Endodermal cell (in vitro differentiated cells): ENCODE data around the gene SCLY. TPM values are rescaled to one million over a fixed set of nuclear protein-coding genes. Genes with fewer than 3 reads are reported as not detected.
A peak's percentile ranks its signal among the peaks of the same experiment; 100 is the strongest.

Experiments
- DNase-seq: peaks from one replicate; pipeline ENCODE4 v3.0.0-alpha.2; 2017
- H3K27ac ChIP-seq: 2 replicates; pipeline ENCODE4 v1.5.1; 2013; ENCODE audit warnings: mild to moderate bottlenecking, low read depth, low read length, moderate library complexity
- H3K27me3 ChIP-seq: 2 replicates; pipeline ENCODE4 v1.6.1; 2013; ENCODE audit warnings: mild to moderate bottlenecking, low read length, moderate library complexity; ENCODE audit not compliant: insufficient read depth, control insufficient read depth, poor library complexity, severe bottlenecking
- H3K36me3 ChIP-seq: 2 replicates; pipeline ENCODE4 v1.7.0; 2013; ENCODE audit warnings: mild to moderate bottlenecking, low read length, moderate library complexity; ENCODE audit not compliant: control insufficient read depth, insufficient read depth
- H3K4me1 ChIP-seq: one replicate; pipeline ENCODE4 v1.7.0; 2013; ENCODE audit warnings: low read length; ENCODE audit not compliant: control insufficient read depth, insufficient read depth
- H3K4me3 ChIP-seq: 2 replicates; pipeline ENCODE4 v1.5.1; 2013; ENCODE audit warnings: mild to moderate bottlenecking, low read length, moderate library complexity
- H3K9ac ChIP-seq: 2 replicates; pipeline ENCODE4 v1.6.1; 2013; ENCODE audit warnings: mild to moderate bottlenecking, low read length, moderate library complexity; ENCODE audit not compliant: poor library complexity, severe bottlenecking; ENCODE audit errors: extremely low read depth
- H3K9me3 ChIP-seq: 2 replicates; pipeline ENCODE4 v1.6.1; 2013; ENCODE audit warnings: mild to moderate bottlenecking, low read length, moderate library complexity; ENCODE audit not compliant: control insufficient read depth
- H3K27ac Mint-ChIP-seq: 2 replicates; pipeline ENCODE4 v1.8.0; 2020; ENCODE audit warnings: mixed read lengths
- H3K27me3 Mint-ChIP-seq: 2 replicates; pipeline ENCODE4 v1.8.0; 2021; ENCODE audit warnings: mild to moderate bottlenecking, mixed read lengths; ENCODE audit not compliant: insufficient read depth
- H3K36me3 Mint-ChIP-seq: 2 replicates; pipeline ENCODE4 v1.8.0; 2020; ENCODE audit warnings: low read depth, mixed read lengths
- H3K4me1 Mint-ChIP-seq: 2 replicates; pipeline ENCODE4 v1.8.0; 2020; ENCODE audit warnings: mixed read lengths
- H3K4me3 Mint-ChIP-seq: 2 replicates; pipeline ENCODE4 v1.8.0; 2020; ENCODE audit warnings: mild to moderate bottlenecking, moderate library complexity, mixed read lengths
- H3K9me3 Mint-ChIP-seq: 2 replicates; pipeline ENCODE4 v1.8.0; 2020; ENCODE audit warnings: mild to moderate bottlenecking, mixed read lengths
- WGBS, 2 experiments: methylation state at CpG; one replicate each; pipeline versions ENCODE4 v1.1.5 to v1.1.7; 2013; ENCODE audit warnings: missing lambda C conversion rate in 2 of 2, mixed read lengths in 1 of 2; ENCODE audit not compliant: insufficient coverage in 1 of 2, insufficient read length in 1 of 2; 5-methylcytosine and 5-hydroxymethylcytosine counted together
- long read RNA-seq, 4 experiments: library from polyadenylated mRNA in 2 of 4; library from RNA in 1 of 4; library from capped mRNA in 1 of 4; stranded (forward) in 3 of 4; unstranded in 1 of 4; transcript quantifications; one replicate each; pipeline ENCODE4 v2.0.0, GENCODE V29; 2020 to 2021; ENCODE audit warnings: inconsistent platforms in 1 of 4
- polyA plus RNA-seq, 2 experiments: library from polyadenylated mRNA; stranded (reverse); fragments of 50-300 nt; gene quantifications; one replicate each; pipeline ENCODE4 v1.2.3, GENCODE V29; 2013
- total RNA-seq, 2 donors: library from RNA; stranded (reverse); fragmentation: NEBNext Ultra II Directional in 1 of 2; extraction: Animal tissue kit (Norgen Biotek cat#: 25700) in 1 of 2; gene quantifications; 2 replicates in 1 of 2; 3 replicates in 1 of 2; pipeline ENCODE4 v1.2.1, GENCODE V29; 2021
- TF ChIP-seq, protein P1 (sequence below): fragments of 200-600 bp; sonication (generic); conservative IDR thresholded peaks from 2 replicates; pipeline ENCODE4 v1.5.0; 2021; ENCODE audit warnings: antibody characterized with exemption, mild to moderate bottlenecking

The SCLY gene, protein sequence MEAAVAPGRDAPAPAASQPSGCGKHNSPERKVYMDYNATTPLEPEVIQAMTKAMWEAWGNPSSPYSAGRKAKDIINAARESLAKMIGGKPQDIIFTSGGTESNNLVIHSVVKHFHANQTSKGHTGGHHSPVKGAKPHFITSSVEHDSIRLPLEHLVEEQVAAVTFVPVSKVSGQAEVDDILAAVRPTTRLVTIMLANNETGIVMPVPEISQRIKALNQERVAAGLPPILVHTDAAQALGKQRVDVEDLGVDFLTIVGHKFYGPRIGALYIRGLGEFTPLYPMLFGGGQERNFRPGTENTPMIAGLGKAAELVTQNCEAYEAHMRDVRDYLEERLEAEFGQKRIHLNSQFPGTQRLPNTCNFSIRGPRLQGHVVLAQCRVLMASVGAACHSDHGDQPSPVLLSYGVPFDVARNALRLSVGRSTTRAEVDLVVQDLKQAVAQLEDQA
- 10 to 100 TPM; 39.0 to 45.0 TPM for total RNA-seq
- polyA plus RNA-seq (2013, experiment 1 of 2), result 26.0 TPM
- 23.0 TPM for polyA plus RNA-seq (2013, experiment 2 of 2)
- long read RNA-seq, experiment 1, partial matches to known transcripts, result 3 of 11 reads
- long read RNA-seq, experiment 1, other reads (novel, unspliced or antisense), result 6 of 11 reads
- long read RNA-seq, experiment 2, transcript SCLY-202 (8 exons, 1,774 nt), result minor isoform, 5 of 41 reads
- long read RNA-seq, experiment 2, transcript SCLY-201 (12 exons, 2,562 nt), result major isoform, 15 of 41 reads
- long read RNA-seq, experiment 2, partial matches to known transcripts, result 4 of 41 reads
- long read RNA-seq, experiment 2, other reads (novel, unspliced or antisense), result 17 of 41 reads
- long read RNA-seq, experiment 3, transcript SCLY-201 (12 exons, 2,562 nt), result major isoform, 37 of 83 reads
- long read RNA-seq, experiment 3, transcript SCLY-202 (8 exons, 1,774 nt), result minor isoform, 19 of 83 reads
- long read RNA-seq, experiment 3, partial matches to known transcripts, result 13 of 83 reads
- long read RNA-seq, experiment 3, other reads (novel, unspliced or antisense), result 14 of 83 reads
- long read RNA-seq, experiment 4, transcript SCLY-202 (8 exons, 1,774 nt), result major isoform, 13 of 30 reads
- long read RNA-seq, experiment 4, partial matches to known transcripts, result 8 of 30 reads
- long read RNA-seq, experiment 4, other reads (novel, unspliced or antisense), result 4 of 30 reads

DNA sequence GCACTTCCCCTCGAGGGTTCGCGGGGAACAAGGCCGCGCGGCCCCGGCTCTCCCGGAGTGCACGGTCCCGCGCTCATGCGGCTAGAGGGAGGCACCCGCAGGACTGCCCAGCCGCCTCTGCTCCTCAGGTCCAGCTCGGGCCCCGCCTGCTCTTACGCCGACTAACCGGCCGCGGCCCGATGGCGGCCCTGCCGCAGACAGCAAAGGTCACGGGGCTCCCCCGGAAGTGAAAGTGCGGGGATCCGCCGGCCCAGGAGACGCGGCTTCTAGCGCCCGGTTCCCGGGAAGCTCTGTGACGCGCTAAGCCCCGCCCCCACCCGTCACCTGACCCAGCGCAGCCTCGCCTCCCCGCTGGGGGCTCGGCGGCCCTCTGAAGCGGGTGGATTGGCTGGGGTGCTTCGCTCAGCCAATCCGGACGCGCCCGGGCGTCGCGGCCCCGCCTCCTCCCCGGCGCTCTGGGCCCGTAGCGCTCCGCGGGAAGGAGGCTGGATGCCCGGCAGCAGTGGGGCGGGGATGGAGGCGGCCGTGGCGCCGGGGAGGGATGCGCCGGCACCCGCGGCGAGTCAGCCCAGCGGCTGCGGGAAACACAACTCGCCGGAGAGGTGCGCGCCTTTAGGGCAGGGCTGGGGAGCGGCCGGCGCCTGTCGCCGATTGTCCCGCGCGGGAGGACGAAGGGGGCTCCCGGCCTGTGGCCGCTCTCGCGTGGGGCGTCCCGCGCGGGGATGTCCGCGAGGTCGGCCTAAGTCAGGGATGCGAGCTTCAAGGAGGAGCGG lies at the start of gene SCLY:
SCLY (plus strand) TSS at position 460 of the 773 bp plus-strand sequence; CDS start at position 514, 54 bp downstream.
- H3K4me1 ChIP-seq, result peaks cover 5% of the 10 kb centered on the region
- H3K36me3 ChIP-seq, result peaks cover 12% of the 10 kb centered on the region

DNA sequence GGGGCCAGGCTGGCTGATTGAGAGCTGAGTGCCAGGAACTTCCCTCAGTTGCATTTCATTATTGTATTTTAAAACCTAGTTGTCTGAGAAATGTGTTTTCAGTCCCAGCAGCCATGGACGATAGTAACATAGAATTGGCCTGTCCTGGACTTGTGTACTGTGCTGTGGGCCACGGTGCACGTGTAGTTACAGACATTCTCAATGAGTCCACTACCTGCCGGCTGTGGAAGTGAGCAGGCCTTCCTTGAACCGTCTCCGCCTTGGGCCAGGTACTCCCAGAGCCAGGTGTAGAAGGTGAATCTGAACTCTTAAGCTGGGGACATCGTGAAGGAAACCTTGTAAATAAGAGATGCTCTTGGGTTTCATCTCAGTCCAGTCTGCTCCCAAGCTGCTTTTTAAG lies 47.0 kb upstream of the SCLY start:
- peaks cover 7% of the 10 kb centered on the region for H3K36me3 Mint-ChIP-seq
- Histone ChIP-seq H3K27ac (no peak overlapping the region), H3K9me3 (no peaks in the 10 kb centered on the region), H3K4me1 (no peaks in the 10 kb centered on the region), H3K36me3 (peaks cover 19% of the 10 kb centered on the region), H3K27me3 (no peaks in the 10 kb centered on the region), H3K4me3 (no peak overlapping the region), H3K9ac (no peak overlapping the region)
- H3K4me3 Mint-ChIP-seq, result no peak overlapping the region
- no peaks in the 10 kb centered on the region for H3K4me1 Mint-ChIP-seq
- whole genome bisulfite sequencing, 2 experiments, result 93 to 99% methylated on average over 7 of the region's 7 CpGs
- no peak overlapping the region for H3K27ac Mint-ChIP-seq
- DNase-seq, result no peak
- H3K9me3 Mint-ChIP-seq, result no peaks in the 10 kb centered on the region
- TF ChIP-seq, protein P1, sequence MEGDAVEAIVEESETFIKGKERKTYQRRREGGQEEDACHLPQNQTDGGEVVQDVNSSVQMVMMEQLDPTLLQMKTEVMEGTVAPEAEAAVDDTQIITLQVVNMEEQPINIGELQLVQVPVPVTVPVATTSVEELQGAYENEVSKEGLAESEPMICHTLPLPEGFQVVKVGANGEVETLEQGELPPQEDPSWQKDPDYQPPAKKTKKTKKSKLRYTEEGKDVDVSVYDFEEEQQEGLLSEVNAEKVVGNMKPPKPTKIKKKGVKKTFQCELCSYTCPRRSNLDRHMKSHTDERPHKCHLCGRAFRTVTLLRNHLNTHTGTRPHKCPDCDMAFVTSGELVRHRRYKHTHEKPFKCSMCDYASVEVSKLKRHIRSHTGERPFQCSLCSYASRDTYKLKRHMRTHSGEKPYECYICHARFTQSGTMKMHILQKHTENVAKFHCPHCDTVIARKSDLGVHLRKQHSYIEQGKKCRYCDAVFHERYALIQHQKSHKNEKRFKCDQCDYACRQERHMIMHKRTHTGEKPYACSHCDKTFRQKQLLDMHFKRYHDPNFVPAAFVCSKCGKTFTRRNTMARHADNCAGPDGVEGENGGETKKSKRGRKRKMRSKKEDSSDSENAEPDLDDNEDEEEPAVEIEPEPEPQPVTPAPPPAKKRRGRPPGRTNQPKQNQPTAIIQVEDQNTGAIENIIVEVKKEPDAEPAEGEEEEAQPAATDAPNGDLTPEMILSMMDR, result no peak
- no peaks in the 10 kb centered on the region for H3K27me3 Mint-ChIP-seq

More for the DNA sequence above, at the start of gene SCLY:
- Histone ChIP-seq H3K4me3 (peak within 1 kb of the TSS; percentile 95), H3K27ac (peak within 1 kb of the TSS; percentile 79), H3K9ac (peak within 1 kb of the TSS; percentile 82), H3K27me3 (no peaks in the 10 kb centered on the region), H3K9me3 (no peaks in the 10 kb centered on the region)
- peaks cover 28% of the 10 kb centered on the region for H3K4me1 Mint-ChIP-seq
- 0 to 1% methylated on average over 32 to 98 of the region's 98 CpGs for WGBS, 2 experiments
- peaks cover 12% of the 10 kb centered on the region for H3K36me3 Mint-ChIP-seq
- no peaks in the 10 kb centered on the region for H3K9me3 Mint-ChIP-seq
- H3K4me3 Mint-ChIP-seq, result peak within 1 kb of the TSS; percentile 83
- TF ChIP-seq, protein P1, result no peak
- H3K27ac Mint-ChIP-seq, result peak within 1 kb of the TSS; percentile 79
- peaks cover 9% of the 10 kb centered on the region for H3K27me3 Mint-ChIP-seq
- peak; percentile 99 for DNase-seq
